ENCODE data around the gene ANKMY1. TPM values are rescaled to one million over a fixed set of nuclear protein-coding genes. Genes with fewer than 3 reads are reported as not detected.

ANKMY1 gene
- total RNA-seq, 1 donor from 2014 or later: 20.6 TPM

DNA sequence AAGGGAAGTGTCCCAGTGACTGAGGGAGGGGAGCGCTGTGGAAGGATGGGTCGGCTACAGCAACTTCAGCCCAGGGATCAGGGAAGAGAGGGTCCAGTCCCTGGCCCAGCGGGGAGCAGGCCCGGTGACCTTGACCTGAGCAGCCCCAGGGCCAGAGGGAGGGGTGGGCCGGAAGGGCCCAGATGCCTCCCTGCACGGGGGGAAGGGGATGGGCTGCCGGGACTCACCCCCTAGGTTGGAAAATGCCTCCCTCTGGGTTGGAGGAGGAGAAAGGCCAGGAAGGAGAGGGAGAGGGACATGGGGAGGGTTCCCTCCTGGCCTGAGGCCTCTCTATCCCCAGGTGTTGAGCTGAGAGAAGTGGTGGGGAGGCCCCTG lies 102.5 kb downstream of the ANKMY1 start:
- intact Hi-C loops (cut with DNase I): no loop called here
- no peak for TF ChIP-seq CTCF (IDR thresholded peaks at IDR 0.05)
- TF ChIP-seq POLR2AphosphoS5 (IDR thresholded peaks at IDR 0.05; ENCODE audit: insufficient read depth in 1 of 2, low read depth in 1 of 2): no peak
- no peak for TF ChIP-seq POLR2A (IDR thresholded peaks at IDR 0.05)
- Histone ChIP-seq H3K4me3 (peak overlapping the region; percentile 25 to 34), H3K36me3 (no peaks in the 10 kb centered on the region), H3K27me3 (no peaks in the 10 kb centered on the region), H3K4me1 (peaks cover 67% of the 10 kb centered on the region), H3K9me3 (no peaks in the 10 kb centered on the region), H3K27ac (peak overlapping the region; percentile 76)
- DNase-seq (ENCODE audit: extremely low spot score in 2 of 2): no peak

DNA sequence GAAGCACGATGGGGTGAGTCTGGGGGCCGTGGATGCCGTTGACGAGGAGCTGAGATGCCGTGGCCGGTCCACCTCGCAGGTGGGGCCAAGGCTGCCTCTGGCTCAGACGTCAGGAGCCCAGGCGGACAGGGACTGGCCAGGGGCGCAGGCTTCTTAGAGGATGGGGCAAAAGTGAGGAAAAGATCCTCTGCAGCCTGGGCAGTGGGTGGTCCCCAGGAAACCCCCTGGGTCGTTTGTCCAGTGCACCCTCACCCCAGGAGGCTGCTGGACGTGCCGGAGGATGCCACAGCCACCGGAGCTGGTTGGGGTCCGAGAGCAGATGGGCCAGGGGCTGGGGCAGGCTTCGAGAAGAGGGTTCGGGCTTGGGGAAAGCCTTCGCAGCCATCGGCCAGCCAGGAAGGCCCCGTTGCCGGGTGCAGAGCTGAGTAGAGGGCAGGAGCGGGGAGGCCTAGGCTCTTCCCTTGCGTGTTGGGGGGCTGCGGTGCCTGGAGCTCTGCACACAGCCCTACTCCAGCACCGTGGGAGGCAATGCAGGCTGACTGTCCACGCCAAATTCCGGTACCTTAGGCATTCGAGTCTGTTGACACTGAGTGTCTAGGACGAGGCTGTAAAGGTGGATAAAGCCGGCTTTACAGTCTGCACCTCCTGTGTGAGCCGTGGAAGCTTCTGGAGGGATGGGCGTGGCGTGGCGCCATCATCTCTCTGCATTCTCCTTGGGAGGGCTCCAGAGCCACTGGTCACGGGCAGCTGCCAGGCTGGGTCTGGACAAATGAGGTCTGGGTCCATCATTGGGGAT lies 103.5 kb downstream of the ANKMY1 start:
- peaks cover 76% of the 10 kb centered on the region for H3K4me1 ChIP-seq

DNA sequence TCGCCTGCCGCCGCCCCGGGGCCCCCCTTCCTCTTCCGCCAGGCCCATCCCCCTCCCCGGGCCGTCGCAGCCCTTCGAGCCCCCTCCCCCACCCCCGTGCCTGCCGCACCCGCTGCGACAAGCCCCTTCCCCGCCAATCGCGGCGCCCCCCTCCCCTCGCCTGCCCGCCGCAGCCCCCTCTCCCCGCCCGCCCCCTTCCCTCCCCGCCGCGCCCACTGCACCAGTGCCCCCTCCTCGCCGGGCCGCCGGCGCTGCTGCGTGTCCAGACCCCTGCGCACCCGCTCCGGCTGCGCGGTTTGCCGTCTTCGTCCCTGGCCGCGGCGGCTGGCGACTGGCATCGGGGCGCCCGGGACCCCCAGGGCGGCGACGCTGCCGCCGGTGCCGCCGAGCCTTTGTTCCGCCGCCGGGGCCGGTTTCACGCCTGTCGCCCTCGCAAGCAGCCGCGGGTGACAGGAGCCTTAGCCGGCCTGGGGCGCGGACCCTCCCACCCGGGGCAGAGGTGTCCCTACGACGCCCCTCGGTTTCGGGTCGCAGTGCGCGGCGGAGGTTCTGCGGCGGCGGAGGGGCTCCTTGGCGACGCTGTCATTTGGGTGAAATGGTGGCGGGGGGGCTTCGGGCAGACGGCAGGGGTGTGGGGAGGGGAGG lies 104.2 kb downstream of the ANKMY1 start:
- Histone ChIP-seq H3K27me3 (no peaks in the 10 kb centered on the region), H3K36me3 (no peaks in the 10 kb centered on the region), H3K4me3 (peak overlapping the region; percentile 64 to 86), H3K9me3 (no peaks in the 10 kb centered on the region), H3K27ac (peak overlapping the region; percentile 76), H3K4me1 (peaks cover 83% of the 10 kb centered on the region)
- TF ChIP-seq CTCF (IDR thresholded peaks at IDR 0.05) (no peak), POLR2AphosphoS5 (IDR thresholded peaks at IDR 0.05; ENCODE audit: insufficient read depth in 1 of 2, low read depth in 1 of 2) (no peak), POLR2A (IDR thresholded peaks at IDR 0.05) (no peak)
- no peak for DNase-seq (ENCODE audit: extremely low spot score in 2 of 2)
- intact Hi-C loops (cut with DNase I): loop anchor here (5.0 kb wide), 1 partner anchor 114 kb away; the partner anchor contains the start of gene RNPEPL1

More for the DNA sequence above, 103.5 kb downstream of the ANKMY1 start:
- no peak for DNase-seq (ENCODE audit: extremely low spot score in 2 of 2)
- intact Hi-C loops (cut with DNase I): loop anchor here (5.0 kb wide), 1 partner anchor 113 kb away; the partner anchor contains the start of gene RNPEPL1
- peak overlapping the region; percentile 76 for H3K27ac ChIP-seq
- peak overlapping the region; percentile 64 to 86 for H3K4me3 ChIP-seq
- no peaks in the 10 kb centered on the region for H3K27me3 ChIP-seq
- H3K36me3 ChIP-seq: no peaks in the 10 kb centered on the region
- TF ChIP-seq POLR2AphosphoS5 (IDR thresholded peaks at IDR 0.05; ENCODE audit: insufficient read depth in 1 of 2, low read depth in 1 of 2) (peak in 1 of 2 donors; percentile 15), CTCF (IDR thresholded peaks at IDR 0.05) (no peak)
- no peaks in the 10 kb centered on the region for H3K9me3 ChIP-seq

DNA sequence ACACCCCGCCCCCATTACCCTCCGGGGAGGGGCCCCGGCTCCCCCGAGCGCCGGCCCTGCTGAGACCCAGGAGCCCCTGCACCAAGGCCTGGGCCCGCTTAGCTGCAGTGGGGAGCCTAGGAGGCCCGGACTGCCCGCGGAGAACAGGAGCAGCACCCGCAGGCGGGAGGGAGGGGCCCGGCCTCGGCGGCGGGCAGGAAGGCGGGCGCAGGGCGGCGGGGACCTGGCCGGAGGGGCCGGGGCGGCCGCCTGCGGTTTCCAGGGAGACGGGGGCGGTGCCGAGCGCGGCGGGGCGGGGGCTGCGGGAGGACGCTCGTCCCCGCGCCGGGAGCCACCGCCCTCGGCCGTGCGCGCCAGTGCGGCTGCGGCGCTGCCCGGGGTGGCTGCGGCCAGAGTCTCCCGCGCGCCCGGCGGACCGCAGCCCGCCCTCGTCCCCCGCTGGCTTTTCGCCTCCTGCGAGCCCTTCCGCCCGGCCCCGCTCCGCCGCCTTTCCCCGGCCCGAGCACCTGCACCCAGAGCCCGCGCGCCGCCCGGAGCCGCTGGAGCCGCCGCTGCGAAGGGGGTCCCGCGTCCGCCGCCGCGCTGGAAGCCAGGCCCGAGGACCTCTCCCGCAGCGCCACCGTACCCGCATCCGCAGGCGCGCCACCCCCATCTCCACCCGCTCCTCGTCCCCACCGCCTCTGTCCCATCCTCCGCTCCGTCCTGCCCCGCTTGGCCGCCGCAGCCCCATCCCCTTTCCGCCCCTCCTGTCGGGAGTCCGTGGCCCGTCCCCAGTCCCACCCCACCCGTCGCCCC lies 105.1 kb downstream of the ANKMY1 start:
- no peaks in the 10 kb centered on the region for H3K27me3 ChIP-seq
- no peaks in the 10 kb centered on the region for H3K36me3 ChIP-seq
- intact Hi-C loops (cut with DNase I): loop anchor here (5.0 kb wide), 1 partner anchor 115 kb away; the partner anchor contains the start of gene RNPEPL1
- TF ChIP-seq POLR2AphosphoS5 (IDR thresholded peaks at IDR 0.05; ENCODE audit: insufficient read depth in 1 of 2, low read depth in 1 of 2) (no peak), POLR2A (IDR thresholded peaks at IDR 0.05) (peak in 1 of 2 donors; percentile 45)
- DNase-seq (ENCODE audit: extremely low spot score in 2 of 2): no peak
- H3K4me1 ChIP-seq: peaks cover 86% of the 10 kb centered on the region
- no peaks in the 10 kb centered on the region for H3K9me3 ChIP-seq
- peak overlapping the region; percentile 64 to 86 for H3K4me3 ChIP-seq
- peak overlapping the region; percentile 81 for H3K27ac ChIP-seq

Measured in vagina (tissue), 2 donors.